Measurements from ENCODE around the gene HBA2. TPM values are rescaled to one million over a fixed set of nuclear protein-coding genes. Genes with fewer than 3 reads are reported as not detected.
"Not testable (repeated sequence)": the region's sequence is repeated elsewhere in the genome, so short reads cannot be mapped to it uniquely, and the experiment has no call there.

The HBA2 gene
- total RNA-seq, 4 donors from 2014 or later = 1.8 to 10.8 (median 7.0) TPM; not detected in 1

DNA sequence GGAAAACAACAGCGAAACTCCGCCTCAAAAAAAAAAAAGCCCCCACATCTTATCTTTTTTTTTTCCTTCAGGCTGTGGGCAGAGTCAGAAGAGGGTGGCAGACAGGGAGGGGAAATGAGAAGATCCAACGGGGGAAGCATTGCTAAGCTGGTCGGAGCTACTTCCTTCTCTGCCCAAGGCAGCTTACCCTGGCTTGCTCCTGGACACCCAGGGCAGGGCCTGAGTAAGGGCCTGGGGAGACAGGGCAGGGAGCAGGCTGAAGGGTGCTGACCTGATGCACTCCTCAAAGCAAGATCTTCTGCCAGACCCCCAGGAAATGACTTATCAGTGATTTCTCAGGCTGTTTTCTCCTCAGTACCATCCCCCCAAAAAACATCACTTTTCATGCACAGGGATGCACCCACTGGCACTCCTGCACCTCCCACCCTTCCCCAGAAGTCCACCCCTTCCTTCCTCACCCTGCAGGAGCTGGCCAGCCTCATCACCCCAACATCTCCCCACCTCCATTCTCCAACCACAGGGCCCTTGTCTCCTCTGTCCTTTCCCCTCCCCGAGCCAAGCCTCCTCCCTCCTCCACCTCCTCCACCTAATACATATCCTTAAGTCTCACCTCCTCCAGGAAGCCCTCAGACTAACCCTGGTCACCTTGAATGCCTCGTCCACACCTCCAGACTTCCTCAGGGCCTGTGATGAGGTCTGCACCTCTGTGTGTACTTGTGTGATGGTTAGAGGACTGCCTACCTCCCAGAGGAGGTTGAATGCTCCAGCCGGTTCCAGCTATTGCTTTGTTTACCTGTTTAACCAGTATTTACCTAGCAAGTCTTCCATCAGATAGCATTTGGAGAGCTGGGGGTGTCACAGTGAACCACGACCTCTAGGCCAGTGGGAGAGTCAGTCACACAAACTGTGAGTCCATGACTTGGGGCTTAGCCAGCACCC lies 2.6 kb downstream of the HBA2 start:
- WGBS, 2 donors (ENCODE audit: low coverage in 1 of 2) = 17 to 22% methylated on average over 3 to 8 of the region's 8 CpGs
- intact Hi-C loops (cut with DNase I; ENCODE audit: low total_unique reads) = loop anchor here (1.0 kb wide), 1 partner anchor 30 kb away; no protein-coding TSS in a partner anchor
- TF ChIP-seq EP300 (IDR thresholded peaks at IDR 0.05; ENCODE audit: low read depth) (no peak), POLR2A (IDR thresholded peaks at IDR 0.05) (no peak), POLR2AphosphoS5 (IDR thresholded peaks at IDR 0.05) (no peak), CTCF (IDR thresholded peaks at IDR 0.05) (no peak)

DNA sequence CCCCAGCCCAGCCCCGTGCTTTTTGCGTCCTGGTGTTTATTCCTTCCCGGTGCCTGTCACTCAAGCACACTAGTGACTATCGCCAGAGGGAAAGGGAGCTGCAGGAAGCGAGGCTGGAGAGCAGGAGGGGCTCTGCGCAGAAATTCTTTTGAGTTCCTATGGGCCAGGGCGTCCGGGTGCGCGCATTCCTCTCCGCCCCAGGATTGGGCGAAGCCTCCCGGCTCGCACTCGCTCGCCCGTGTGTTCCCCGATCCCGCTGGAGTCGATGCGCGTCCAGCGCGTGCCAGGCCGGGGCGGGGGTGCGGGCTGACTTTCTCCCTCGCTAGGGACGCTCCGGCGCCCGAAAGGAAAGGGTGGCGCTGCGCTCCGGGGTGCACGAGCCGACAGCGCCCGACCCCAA lies 3.3 kb downstream of the HBA2 start:
- H3K27ac ChIP-seq; DNase-seq; H3K36me3 ChIP-seq; intact Hi-C loops (cut with DNase I; ENCODE audit: low total_unique reads); H3K4me3 ChIP-seq; in situ Hi-C loops (cut with MboI; ENCODE audit: low pct_ligation_motif_present in 1 of 4, low pct_unique_long_range_greater_than_20kb in 1 of 4, low sequenced_read_pairs in 3 of 4); H3K9me3 ChIP-seq: not testable (repeated sequence)
- H3K4me1 ChIP-seq = peaks cover 7 to 19% (median 16%) of the 10 kb centered on the region in 4 donors
- no CpG with 5 or more reads among the region's 39 CpGs for WGBS, 2 donors (ENCODE audit: low coverage in 1 of 2)
- H3K27me3 ChIP-seq = peaks cover 79% of the 10 kb centered on the region

More for the DNA sequence above, 2.6 kb downstream of the HBA2 start:
- Histone ChIP-seq H3K36me3 (no peaks in the 10 kb centered on the region), H3K9me3 (no peaks in the 10 kb centered on the region), H3K4me3 (no peak overlapping the region), H3K27ac (no peak overlapping the region), H3K27me3 (peaks cover 79% of the 10 kb centered on the region), H3K4me1 (peaks cover 0 to 12% (median 9%) of the 10 kb centered on the region in 4 donors)
- no peak for DNase-seq
- in situ Hi-C loops (cut with MboI; ENCODE audit: low pct_ligation_motif_present in 1 of 4, low pct_unique_long_range_greater_than_20kb in 1 of 4, low sequenced_read_pairs in 3 of 4) = no loop called here

- H3K4me3 ChIP-seq; intact Hi-C loops (cut with DNase I; ENCODE audit: low total_unique reads); DNase-seq; H3K27ac ChIP-seq; in situ Hi-C loops (cut with MboI; ENCODE audit: low pct_ligation_motif_present in 1 of 4, low pct_unique_long_range_greater_than_20kb in 1 of 4, low sequenced_read_pairs in 3 of 4); H3K36me3 ChIP-seq; H3K9me3 ChIP-seq: not testable (repeated sequence)
- Histone ChIP-seq H3K4me1 (peaks cover 12 to 26% (median 20%) of the 10 kb centered on the region in 4 donors), H3K27me3 (peaks cover 76% of the 10 kb centered on the region)
- 16% methylated on average over 21 of the region's 88 CpGs; no CpG with 5 or more reads in 1 of the 2 donors for WGBS, 2 donors (ENCODE audit: low coverage in 1 of 2)
These were observed 4.1 kb downstream of the HBA2 start, which contains the start of gene HBA1 for GRCh38 chr16:176477-177382. Gene HBA1, plus strand, starts transcription at chr16:176680. Its CDS starts 37 bp downstream, at chr16:176717.

DNA sequence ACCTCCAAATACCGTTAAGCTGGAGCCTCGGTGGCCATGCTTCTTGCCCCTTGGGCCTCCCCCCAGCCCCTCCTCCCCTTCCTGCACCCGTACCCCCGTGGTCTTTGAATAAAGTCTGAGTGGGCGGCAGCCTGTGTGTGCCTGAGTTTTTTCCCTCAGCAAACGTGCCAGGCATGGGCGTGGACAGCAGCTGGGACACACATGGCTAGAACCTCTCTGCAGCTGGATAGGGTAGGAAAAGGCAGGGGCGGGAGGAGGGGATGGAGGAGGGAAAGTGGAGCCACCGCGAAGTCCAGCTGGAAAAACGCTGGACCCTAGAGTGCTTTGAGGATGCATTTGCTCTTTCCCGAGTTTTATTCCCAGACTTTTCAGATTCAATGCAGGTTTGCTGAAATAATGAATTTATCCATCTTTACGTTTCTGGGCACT lies 4.7 kb downstream of the HBA2 start:
- intact Hi-C loops (cut with DNase I; ENCODE audit: low total_unique reads) (no loop called here), in situ Hi-C loops (cut with MboI; ENCODE audit: low pct_ligation_motif_present in 1 of 4, low pct_unique_long_range_greater_than_20kb in 1 of 4, low sequenced_read_pairs in 3 of 4) (no loop called here)
- Histone ChIP-seq H3K4me1 (peaks cover 12 to 27% (median 20%) of the 10 kb centered on the region in 4 donors), H3K9me3 (no peaks in the 10 kb centered on the region), H3K27me3 (peaks cover 72% of the 10 kb centered on the region), H3K27ac (no peak overlapping the region), H3K4me3 (no peak overlapping the region), H3K36me3 (no peaks in the 10 kb centered on the region)
- WGBS, 2 donors (ENCODE audit: low coverage in 1 of 2) = 5% methylated on average over 13 of the region's 13 CpGs; no CpG with 5 or more reads in 1 of the 2 donors
- TF ChIP-seq POLR2AphosphoS5 (IDR thresholded peaks at IDR 0.05) (no peak), POLR2A (IDR thresholded peaks at IDR 0.05) (no peak), EP300 (IDR thresholded peaks at IDR 0.05; ENCODE audit: low read depth) (no peak), CTCF (IDR thresholded peaks at IDR 0.05) (no peak)
- no peak for DNase-seq

All from transverse colon (tissue), 4 donors.